GM19193 (cell line): Measurements from ENCODE around the gene CACNB1.

Experiments used
- POLR2A ChIP-seq: IDR thresholded peaks from 4 replicates; pipeline ENCODE4 v1.6.1; 2011; ENCODE audit not compliant: insufficient read depth, insufficient read length; ENCODE audit errors: extremely low read depth

The CACNB1 gene

DNA sequence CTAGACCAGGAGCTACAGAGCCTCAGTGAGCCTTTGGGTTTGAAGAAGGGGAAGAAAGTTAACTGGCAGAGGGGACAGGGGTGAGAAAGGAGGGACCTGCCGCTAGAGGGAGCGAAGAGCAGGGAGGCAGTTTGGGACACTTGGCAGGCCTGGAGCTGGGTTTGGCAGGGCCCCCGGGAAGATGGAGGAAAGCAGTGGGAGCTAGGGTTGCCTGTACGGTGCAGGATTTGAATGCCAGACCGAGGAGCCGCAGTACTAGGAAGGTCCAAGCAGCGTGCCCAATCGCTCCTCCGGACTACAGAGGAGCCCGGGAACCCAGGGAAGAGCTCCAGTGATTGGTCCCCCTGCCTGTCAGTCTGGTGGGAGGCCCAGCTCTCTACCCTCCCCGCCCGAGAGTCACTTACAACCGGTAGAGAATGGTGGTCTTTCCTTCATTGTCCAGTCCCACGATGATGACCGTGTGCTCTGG, 32.8 kb downstream of the CACNB1 start:
- peak; percentile 18 for TF ChIP-seq POLR2A

DNA sequence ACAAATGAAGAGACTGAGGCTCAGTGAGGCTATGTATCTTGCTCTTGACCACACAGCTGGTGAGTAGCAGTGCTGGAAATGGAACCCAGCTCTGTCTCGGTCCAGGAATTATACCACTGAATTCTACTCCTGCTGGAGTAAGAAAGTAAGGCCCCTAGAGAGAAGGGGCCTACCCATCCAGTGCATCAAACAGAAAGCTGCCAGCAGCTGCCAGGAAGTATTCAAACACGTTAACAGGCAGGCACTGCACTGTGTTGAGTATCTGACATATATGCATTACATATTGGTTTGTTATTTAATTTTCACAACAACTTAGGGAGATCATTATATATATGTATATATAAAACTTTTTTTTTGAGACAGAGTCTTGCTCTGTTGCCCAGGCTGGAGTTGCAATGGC, 35.5 kb downstream of the CACNB1 start:
- no peak for TF ChIP-seq POLR2A

DNA sequence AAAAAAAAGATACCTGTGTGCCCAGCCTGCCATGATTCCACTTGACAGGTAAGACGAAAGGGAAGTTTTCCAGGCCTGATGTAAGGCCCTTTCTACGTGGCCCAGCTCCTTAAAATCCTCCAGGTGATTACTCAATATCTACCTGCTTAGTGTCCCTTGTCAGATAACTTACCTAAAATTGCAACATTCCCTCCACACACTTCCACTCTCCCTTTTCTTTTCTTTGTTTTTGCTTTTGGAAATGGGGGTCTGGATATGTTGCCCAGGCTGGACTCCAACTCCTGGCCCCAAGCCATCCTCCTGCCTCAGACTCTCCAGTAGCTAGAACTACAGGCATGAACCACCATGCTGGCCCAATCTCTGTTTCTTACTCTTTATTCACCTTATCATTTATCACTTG, 38.8 kb downstream of the CACNB1 start:
- TF ChIP-seq POLR2A, result no peak

- no peak for TF ChIP-seq POLR2A
Measured at GRCh38 chr17:39156491-39156890, 41.0 kb downstream of the CACNB1 start.

- no peak for TF ChIP-seq POLR2A
Measured at GRCh38 chr17:39155654-39156053, 41.8 kb downstream of the CACNB1 start.

DNA sequence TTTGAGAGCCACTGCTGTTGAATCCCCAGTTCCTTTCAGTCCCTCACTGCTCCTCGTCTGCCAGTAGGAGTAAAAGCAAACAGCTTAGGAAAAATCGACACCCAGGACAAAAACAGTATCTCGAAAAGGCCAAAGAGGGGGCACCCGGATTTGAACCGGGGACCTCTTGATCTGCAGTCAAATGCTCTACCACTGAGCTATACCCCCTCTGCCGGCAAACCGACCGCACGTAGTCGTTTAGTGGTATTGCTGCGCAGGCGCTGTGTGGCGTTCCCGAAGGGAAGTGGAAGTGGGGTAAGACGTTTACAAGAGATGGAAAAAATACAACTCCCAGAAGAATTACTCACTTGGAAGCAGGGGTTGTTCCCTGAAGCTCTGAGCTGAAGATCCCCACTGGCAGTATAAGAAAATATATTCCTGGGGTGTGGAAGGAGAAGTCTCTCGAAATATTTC, 43.8 kb downstream of the CACNB1 start:
- TF ChIP-seq POLR2A, result no peak

DNA sequence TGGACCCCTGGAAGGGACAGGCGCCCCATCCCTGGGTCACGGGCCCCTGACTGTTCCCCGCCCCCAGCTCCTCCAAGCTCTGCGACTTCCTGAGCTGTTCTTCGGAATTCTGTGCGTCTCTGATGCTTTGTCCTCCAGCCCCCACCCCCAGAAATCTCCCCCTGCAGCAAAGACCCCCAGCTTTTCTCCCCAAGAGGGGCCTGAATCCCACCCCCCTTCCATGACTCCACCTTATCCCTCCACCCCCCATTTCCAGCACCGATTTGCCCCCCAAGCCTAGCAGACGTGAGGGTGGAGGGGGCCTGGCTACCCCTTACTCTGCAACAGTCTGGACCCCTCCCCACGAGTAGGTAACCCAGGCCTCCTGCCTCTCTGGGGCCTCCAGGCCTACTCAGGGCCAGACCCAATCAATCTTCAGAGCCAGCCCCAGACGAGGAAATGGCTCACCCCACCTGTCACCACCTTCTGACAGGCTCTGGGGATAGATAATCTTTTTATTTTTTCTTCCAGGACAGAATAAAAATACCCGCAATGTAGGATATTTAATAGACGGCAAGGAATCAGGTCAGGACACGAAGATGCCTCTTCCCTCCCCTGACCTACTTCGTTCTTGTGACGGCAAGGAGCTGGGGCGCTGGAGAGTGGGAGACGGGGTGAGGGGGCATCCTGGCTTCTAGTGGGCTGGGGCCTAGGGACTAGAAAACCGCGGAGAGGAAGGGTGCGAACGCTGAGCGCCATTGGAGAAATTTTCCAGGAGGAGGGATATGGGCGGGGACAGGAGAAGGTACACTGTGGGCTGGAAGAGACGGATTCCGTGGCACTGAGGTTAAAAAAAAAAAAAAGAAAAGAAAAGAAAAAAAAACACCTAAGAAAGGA, 45.3 kb downstream of the CACNB1 start:
- TF ChIP-seq POLR2A, result no peak

GRCh38 chr17:39151150-39151942, 46.1 kb downstream of the CACNB1 start, which contains the start of gene PLXDC1:
TSS of gene PLXDC1 (minus strand) at chr17:39151637. CDS start at chr17:39151437, 200 bp downstream.
- TF ChIP-seq POLR2A, result no peak

- no peak for TF ChIP-seq POLR2A
Measured at GRCh38 chr17:39150795-39151149, 46.7 kb downstream of the CACNB1 start.

DNA sequence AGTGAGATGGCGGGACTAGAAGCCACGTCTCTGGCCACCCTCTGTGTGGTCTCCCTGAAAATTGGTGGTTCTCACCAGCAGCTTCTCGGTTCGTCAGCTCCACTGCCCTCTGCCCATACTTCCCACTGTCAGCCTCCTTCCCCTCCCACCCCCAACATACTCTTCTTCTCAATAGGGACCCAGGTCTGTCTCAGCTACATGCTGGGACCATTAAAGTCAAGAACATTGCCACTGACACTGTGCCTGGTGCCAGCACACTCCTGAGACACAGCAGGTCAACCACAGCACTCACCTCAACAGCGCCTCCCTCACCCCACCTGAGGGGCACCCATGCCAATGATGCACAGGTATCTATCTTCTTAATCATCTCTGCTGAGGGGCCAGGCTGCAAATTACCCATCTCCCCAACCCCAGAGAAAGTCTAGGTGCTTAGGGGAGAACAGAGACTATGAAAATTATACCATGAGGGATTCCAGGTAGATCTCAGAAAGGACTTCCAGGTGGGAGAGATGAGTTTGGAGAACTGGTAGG, 47.3 kb downstream of the CACNB1 start:
- TF ChIP-seq POLR2A, result no peak

DNA sequence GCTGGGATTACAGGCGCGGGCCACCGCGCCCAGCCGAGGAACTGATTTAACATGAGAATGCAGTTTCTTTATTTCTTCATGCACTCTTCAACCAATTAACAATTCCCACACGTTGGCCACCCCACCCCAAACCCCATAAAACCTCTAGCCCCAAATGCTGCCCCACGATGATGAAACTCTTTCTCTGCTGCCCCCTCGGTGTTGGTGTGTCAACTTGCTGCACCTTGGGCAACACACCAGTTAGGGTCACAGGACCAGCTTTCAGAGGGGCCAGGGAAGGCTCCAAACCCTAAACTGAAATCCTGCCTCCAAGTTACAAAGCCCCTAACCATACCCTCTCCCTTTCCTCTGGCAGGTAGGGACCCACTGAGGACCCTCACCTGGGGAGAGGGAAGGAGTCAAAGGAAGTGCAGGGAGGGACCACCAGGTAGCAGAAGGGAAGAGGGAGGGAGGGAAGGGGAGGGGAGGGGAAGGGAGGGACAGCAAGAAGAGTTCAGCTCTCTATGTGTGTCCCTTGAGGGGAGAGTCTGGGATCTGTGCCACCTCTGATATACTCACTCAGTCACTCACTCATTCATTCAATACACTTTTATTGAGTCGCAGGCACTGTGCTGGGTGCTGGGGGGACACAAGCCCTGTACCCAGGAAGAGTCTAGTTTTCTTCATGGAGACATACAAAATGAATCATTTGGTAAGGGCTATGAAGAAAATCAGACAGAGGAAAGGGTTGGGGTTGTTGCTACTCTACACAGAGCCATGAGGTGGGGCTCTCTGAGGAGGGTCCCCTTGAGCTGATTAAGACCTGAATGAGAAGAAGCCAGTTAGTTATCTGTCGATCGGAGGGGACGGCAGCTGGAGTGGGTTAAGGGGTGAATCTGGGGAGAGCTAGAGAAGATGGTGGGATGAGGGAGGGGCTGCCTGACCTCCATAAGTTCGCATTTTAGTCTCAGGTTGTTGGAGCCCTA, 50.0 kb downstream of the CACNB1 start:
- no peak for TF ChIP-seq POLR2A

- no peak for TF ChIP-seq POLR2A
Measured at GRCh38 chr17:39146273-39146672, 51.2 kb downstream of the CACNB1 start.

DNA sequence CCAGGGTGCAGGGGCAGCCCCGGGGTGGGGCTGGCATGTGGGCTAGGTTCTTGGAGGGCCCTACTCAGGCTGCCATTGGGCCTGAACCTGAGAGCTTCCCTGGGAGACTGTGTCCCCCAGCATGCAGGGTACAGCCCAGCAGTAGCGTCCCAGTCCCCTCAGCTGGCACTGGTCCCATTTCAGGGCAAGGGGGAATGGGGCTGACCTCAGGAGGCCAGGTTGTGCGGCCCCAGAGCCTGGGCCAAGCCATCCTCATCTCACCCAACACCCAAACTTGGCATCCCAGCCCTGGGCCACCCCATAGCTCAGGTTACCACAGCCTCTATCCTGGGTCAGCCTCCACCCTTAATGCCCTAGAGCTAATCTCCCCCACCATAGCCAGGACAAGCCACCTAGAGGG, 52.3 kb downstream of the CACNB1 start:
- no peak for TF ChIP-seq POLR2A

DNA sequence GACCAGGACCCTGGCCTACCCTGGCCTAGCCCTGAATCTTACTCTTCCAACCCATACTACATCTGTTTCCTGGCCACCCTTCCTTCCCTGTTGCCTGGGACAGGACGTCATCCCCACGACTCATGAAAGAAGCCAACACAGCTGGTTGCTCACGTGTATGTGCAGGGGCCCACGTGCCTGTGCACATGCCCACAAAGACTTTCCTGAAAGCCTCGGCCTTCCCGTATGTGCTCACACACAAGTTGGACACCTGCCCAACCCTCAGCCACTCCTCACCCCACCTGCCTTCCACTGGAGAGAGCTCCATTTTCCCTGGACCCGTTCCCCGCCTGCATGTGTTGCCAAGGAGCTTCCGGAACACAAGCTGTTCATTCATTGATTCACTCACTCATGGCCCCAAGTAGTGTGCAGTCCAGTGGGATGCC, 53.0 kb downstream of the CACNB1 start:
- no peak for TF ChIP-seq POLR2A

GRCh38 chr17:39143552-39144093, 53.8 kb downstream of the CACNB1 start:
- TF ChIP-seq POLR2A, result no peak
